Kidney epithelial cell (primary cell): ENCODE data around the gene ACTN4. TPM values are rescaled to one million over a fixed set of nuclear protein-coding genes. Genes with fewer than 3 reads are reported as not detected.

ENCODE experiments used
- DNase-seq: peaks from one replicate; pipeline ENCODE4 v3.0.0-alpha.2; 2010; ENCODE audit warnings: low read depth
- H3K27me3 ChIP-seq: 2 replicates; pipeline ENCODE4 v1.6.0; 2011; ENCODE audit warnings: low read length; ENCODE audit not compliant: control insufficient read depth, insufficient read depth
- H3K36me3 ChIP-seq: 2 replicates; pipeline ENCODE4 v1.5.1; 2011; ENCODE audit warnings: low read length; ENCODE audit not compliant: control insufficient read depth, insufficient read depth
- H3K4me3 ChIP-seq: 2 replicates; pipeline ENCODE4 v1.5.1; 2011; ENCODE audit warnings: low read depth, mild to moderate bottlenecking, control low read depth, low read length
- CTCF ChIP-seq: IDR thresholded peaks from 2 replicates; pipeline ENCODE4 v1.5.1; 2011; ENCODE audit warnings: mild to moderate bottlenecking, moderate library complexity, low read length, control low read depth, inconsistent platforms; ENCODE audit not compliant: insufficient read depth, poor library complexity, severe bottlenecking
- total RNA-seq: library from RNA; depleted of rRNA; stranded (reverse); fragments of >200 nt; gene quantifications from 2 replicates; pipeline ENCODE4 v1.2.3, GENCODE V29; 2015

The ACTN4 gene
- total RNA-seq, 1 donor from 2014 or later: 821 TPM

DNA sequence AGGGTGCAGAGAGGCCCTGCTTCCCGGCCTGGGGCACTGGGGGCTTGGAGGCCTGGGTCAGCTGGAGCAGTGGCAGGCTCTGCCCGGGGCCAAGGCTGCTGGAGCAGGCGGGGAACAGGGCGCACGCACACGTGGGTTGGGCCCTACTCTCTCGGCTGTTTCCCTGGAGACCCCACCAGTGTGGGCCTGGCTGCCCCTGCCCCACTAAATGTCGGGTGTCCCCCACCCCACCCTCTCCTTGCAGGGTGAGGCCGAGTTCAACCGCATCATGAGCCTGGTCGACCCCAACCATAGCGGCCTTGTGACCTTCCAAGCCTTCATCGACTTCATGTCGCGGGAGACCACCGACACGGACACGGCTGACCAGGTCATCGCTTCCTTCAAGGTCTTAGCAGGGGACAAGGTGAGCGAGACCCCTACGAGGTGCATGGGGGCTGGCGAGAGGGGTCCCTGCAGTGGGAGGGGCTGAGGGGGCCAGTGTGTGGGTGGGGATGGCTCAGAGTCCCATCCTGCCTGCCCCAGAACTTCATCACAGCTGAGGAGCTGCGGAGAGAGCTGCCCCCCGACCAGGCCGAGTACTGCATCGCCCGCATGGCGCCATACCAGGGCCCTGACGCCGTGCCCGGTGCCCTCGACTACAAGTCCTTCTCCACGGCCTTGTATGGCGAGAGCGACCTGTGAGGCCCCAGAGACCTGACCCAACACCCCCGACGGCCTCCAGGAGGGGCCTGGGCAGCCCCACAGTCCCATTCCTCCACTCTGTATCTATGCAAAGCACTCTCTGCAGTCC lies 81.5 kb downstream of the ACTN4 start:
- Histone ChIP-seq H3K4me3 (no peak overlapping the region), H3K36me3 (peaks cover 13% of the 10 kb centered on the region), H3K27me3 (no peaks in the 10 kb centered on the region)
- TF ChIP-seq CTCF: no peak
- no peak for DNase-seq

DNA sequence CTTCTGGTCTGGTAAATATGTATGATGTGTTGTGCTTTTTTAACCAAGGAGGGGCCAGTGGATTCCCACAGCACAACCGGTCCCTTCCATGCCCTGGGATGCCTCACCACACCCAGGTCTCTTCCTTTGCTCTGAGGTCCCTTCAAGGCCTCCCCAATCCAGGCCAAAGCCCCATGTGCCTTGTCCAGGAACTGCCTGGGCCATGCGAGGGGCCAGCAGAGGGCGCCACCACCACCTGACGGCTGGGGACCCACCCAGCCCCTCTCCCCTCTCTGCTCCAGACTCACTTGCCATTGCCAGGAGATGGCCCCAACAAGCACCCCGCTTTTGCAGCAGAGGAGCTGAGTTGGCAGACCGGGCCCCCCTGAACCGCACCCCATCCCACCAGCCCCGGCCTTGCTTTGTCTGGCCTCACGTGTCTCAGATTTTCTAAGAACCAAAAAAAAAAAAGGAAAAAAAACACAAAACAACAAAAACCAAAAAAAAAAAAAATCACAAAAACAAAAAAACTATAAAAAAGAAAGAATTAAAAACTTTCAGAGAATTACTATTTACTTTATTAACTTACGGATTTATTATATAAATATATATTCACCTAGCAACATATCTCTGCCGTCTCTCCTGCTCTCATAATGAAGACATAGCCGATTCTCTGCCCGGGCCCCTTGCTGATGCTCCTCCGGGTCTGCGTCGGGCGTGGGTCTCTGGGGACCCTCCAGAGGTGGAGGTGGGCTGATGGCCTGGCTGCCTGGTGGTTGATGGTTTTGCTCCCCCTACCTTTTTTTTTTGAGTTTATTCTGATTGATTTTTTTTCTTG lies 82.4 kb downstream of the ACTN4 start:
- no peak for DNase-seq
- Histone ChIP-seq H3K27me3 (no peaks in the 10 kb centered on the region), H3K36me3 (peaks cover 11% of the 10 kb centered on the region), H3K4me3 (no peak overlapping the region)
- peak; percentile 92 for TF ChIP-seq CTCF

DNA sequence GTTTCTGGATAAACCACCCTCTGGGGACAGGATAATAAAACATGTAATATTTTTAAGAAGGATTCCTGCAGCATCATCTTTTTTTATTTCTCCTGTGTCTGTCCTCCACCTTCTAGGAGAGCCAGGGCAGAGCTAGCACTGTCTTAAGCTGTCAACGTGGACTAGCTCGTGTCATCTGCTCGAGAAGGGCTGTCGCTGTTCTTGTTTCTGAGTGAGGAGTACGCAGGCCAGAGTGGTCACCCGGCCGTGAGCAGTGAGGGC lies 83.0 kb downstream of the ACTN4 start:
- TF ChIP-seq CTCF: no peak
- DNase-seq: no peak
- peaks cover 11% of the 10 kb centered on the region for H3K36me3 ChIP-seq
- H3K4me3 ChIP-seq: no peak overlapping the region
- H3K27me3 ChIP-seq: no peaks in the 10 kb centered on the region

- no peak for TF ChIP-seq CTCF
- H3K4me3 ChIP-seq: no peak overlapping the region
- no peak for DNase-seq
- H3K36me3 ChIP-seq: peaks cover 8% of the 10 kb centered on the region
- H3K27me3 ChIP-seq: no peaks in the 10 kb centered on the region
Observed at GRCh38 chr19:38730731-38731589, 83.5 kb downstream of the ACTN4 start.

DNA sequence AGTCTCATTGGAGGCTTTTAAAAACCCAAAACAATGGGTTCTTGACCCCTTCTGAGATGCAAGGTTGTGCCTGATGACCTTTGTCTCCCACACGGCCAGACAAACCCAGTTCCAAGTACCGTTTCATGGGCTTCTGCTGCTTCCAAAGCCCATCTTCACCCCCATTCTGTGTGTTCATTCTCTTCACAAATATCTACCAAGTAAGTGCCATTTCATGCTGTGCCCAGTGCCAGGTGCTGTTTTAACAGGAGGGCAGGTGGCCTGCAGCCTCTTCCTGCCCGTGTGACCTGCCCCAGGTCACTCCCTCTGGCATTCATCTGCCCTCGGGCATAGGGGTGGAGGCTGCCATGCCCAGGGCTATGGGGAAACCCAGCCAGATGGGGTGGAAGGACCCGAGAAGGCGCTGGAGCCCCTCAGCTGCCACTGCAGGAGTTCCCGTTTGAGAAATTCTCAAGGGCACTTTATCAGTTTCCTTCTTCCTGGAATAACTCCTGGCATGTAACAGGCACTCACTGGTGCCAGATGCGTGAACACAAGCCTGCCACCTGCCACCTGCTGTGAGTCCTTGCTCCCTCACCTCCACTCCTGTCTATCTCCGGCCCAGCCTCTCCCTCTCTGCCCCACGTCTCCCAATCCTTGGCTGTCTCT lies 84.3 kb downstream of the ACTN4 start:
- no peak for DNase-seq
- H3K36me3 ChIP-seq: peaks cover 6% of the 10 kb centered on the region
- TF ChIP-seq CTCF: no peak
- no peak overlapping the region for H3K4me3 ChIP-seq
- peaks cover 2% of the 10 kb centered on the region for H3K27me3 ChIP-seq
